Activated T-cell treated with anti-CD3 and anti-CD28 coated beads, Interleukin-2, amount 50 U/mL, for 1 hour (primary cell): ENCODE measurements around the gene TMEM51.
"Not testable (repeated sequence)": the region's sequence is repeated elsewhere in the genome, so short reads cannot be mapped to it uniquely, and the experiment has no call there.

Experiments used
- DNase-seq: peaks from one replicate; pipeline ENCODE4 v3.0.0-alpha.2; 2020

The TMEM51 gene

DNA sequence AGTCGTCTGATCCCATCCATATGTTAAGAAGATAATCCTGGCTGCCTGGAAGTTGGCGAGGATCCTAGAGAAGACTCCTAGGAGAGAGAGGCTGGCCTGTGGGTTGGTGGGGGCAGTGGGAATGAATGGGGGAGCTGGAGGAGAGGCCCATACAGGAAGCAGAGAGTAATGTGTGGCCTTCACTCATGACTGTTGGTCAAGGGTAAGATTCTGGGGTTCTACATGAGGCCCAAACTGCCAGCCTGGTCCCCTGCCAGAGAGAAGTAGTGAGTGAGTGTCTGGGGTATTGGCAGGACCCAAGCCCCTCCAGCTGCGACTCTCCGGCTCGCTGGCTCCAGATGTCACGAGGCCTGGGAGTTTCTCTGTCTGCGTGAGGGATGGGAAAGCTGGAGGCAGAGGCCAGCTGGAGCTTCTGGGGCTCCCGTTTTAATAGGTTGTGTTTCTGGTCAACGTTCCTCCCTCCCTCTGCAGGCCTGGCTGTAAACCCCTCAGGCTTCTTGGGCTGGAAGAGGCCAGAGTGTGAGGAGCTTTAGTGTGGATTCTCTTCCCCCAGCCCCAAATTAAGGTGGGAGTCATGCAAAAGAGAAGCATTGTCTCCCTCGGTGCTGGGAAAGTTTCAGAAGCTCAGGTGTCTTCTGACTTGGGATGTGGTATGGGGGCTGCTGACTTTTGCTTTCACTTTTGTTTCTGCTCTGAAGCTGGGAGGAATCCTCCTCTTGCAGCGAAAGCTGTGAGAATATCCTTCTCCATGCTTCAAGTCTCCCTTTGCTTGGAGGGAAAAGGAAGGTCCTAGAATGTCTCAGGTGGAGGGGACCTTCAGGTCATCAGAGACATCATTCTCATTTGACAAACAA is 2.6 kb downstream of the TMEM51 start:
- DNase-seq: no peak

GRCh38 chr1:15156807-15157380 is 3.3 kb downstream of the TMEM51 start:
- DNase-seq: no peak

DNA sequence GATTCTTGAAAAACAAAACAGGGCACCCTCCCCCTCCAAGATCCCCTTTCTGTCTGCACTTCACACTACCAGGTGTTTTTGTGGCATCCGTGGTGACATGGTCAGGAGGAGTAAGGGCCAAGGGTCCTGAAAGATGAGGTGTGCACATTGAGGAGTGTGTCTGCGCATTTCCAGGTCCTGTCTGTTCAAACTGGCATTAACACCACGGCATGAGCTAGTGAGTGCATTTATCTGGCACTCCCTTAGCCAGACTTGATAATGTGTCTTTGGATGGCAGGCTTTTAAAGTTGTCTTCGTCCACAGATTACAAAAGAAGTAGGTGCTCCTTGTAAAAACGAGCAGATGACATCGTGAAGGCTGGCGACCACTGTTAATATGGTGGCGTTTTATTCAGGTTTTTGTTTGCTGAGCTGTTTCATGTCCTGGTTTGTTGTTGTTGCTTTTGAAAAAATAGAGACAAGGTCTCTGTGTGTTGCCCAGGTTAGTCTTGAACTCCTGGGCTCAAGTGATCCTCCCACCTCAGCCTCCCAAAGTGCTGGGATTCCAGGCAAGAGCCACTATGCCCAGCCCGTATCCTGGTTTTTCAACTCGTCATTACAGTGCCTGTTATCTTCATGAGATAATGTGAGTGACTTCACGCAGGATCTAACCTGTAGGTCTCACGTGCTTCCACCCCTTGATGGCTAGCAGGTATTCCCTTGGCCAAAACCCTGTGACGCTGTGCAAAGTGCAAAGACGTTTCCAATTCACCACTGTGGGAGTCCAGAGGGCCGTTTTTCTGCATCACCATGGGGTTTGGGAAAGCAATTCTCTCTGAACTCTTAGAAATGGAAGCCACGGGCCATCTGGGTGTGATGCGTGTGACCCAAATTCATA is 4.2 kb downstream of the TMEM51 start:
- DNase-seq: no peak

GRCh38 chr1:15158506-15159165 is 5.1 kb downstream of the TMEM51 start:
- no peak for DNase-seq

DNA sequence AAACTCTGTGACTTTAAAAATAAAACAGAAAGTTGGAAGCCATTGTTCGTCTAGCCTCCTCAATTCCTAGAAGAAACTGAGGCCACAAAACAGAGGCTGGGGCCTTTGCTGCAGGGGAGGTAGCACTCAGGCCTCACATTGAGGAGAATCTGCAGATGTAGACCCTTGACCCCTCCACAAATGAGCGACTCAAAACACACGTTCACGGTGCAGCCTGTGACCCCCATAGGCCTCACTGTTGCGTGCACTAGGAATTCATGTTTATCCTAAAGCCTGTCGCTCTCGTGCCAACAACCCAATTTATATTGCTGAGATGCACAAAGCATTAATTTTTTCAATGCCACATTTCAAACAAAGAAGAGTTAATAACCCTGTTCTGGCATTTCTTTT is 5.6 kb downstream of the TMEM51 start:
- no peak for DNase-seq

DNA sequence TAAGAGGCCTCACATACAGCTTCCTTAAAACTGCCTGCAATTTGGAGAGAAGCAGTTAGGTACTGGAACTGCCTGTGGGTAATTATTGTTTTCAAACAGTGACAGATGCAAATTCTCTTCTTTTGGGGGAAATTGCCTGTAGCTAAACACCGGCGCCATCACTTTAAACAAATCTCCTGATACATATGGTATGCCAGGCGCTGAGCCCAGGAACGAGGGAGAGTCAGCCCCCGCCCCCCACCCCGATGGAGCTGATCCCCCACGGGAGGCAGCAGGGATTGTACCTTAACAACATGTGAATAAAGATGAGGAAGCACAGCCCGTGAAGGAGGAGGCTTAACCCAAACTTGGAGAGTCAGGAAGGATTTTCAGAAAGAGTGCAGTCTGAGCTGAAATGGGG is 7.1 kb downstream of the TMEM51 start:
- DNase-seq: no peak

DNA sequence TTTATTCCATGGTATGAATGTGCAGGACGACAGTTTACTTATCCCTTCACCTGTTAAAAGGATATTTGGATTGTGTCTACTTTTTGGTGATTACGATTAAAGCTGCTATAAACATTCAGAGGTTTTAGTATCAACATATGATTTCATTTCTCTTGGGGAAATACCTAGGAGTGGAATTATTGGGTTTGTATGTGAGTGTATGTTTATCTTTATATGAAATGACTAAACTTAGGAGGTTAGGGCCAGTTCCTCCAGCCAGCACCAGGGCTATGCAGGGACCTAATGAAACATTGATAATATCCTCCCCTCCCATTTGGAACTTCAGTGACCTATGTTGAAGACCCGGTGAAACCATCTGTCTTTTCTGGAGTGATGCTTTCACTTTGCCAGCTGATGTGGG is 13.8 kb downstream of the TMEM51 start:
- DNase-seq: no peak

GRCh38 chr1:15168479-15168878 is 14.9 kb downstream of the TMEM51 start:
- DNase-seq: no peak

- DNase-seq: no peak
Measured at GRCh38 chr1:15170071-15170470, 16.5 kb downstream of the TMEM51 start.

DNA sequence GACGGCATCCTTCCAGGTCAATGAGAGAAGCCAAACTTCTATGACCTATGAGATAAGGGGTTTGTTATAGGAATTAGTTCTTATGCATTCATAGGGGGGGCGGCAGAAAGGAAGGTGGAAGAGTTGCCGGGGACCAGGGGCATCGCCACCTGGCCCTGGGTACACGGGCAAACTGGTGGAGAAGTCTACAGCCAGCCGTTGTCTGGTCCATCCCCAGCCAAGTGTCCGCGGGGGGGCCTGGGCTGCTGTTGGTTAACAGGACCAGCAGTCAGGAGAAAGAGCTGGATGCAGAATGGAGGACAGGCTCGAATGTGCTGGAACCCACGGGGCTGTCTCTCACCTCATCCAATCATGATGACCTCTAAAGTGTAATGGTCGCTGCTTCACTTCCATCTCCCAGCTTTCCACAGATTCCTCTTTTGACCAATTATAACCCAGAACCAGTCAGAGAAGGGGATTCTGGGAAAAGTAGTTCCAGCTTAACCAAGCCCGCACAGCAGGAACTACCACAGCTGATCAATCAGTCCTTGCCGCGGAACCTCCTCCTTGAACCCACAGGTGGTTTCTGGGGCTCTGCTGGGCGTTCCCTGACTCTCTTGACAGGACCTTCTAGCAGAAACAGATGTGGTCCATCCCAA is 17.8 kb downstream of the TMEM51 start:
- no peak for DNase-seq

DNA sequence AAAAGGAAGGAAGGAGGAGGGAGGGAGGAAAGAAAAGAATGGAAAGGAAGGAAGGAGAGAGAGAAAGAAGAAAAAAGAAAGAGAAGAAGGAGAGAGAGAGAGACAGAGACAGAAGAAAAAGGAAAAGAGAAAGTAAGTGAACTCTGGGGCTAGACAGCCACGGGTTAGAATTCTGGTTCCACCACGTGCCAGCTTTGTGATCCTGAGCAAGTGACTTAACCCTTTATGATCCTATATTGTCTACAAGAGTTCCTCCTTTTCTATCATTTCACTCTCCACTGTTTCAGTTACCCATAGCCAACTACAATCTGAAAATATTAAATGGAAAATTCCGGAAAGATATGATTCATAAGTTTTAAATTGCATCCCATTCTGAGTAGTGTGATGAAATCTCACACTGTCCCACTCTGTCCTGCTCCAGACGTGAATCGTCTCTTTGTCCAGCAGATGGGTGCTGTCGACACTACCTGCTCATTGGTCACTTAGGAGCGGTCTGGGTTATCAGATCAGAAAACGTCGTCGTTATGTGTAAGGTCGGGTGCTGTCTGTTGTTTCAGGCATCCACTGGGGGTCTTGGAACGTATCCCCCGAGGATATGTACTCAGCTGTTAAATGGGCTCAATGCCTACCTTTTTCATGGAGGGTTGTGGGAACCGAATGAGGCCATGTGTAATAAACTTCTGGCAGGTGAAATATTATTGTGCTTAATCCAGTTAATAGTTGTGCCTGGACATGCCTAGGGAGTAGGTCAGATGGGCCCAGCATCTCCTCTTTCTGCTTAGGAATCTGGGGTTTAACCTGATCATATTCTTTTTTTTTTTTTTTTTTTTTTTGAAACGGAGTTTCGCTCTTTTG is 19.1 kb downstream of the TMEM51 start:
- DNase-seq: no peak

DNA sequence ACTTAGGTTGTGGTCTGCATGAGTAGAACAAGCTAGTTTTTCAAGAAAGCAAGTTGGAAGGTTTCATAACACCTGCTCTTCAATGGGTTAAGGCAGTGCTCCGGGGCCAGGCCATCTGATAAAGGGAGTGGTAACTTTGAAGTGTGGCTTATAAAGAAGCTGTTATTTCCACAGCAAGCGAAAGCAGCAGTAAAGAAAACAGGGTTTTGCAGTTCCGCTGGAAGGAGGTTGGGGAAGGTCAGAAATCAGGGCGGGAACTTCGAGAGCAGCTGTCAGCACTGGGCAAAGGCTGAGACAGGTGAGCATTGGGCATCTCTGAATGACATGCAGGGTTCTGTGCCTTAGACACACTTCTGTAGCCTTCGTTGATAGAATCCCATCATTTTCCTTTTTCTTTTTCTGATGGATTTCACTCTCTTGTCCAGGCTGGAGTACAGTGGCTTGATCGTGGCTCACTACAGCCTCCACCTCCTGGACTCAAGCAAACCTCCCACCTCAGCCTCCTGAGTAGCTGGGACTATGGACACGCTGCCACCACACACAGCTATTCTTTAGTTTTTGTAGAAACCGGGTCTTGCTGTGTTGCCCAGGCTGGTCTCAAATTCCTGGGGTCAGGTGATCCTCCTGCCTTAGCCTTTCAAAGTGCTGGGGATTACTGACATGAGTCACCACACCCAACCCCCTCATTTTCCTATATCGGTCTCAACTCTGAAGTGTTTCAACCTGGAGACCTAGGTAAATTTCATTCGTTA is 20.5 kb downstream of the TMEM51 start:
- DNase-seq: no peak

- DNase-seq: no peak
Measured at GRCh38 chr1:15174615-15174983, 21.1 kb downstream of the TMEM51 start.

GRCh38 chr1:15175324-15176094 is 22.0 kb downstream of the TMEM51 start:
- not testable (repeated sequence) for DNase-seq

- no peak for DNase-seq
Measured at GRCh38 chr1:15176120-15176519, 22.6 kb downstream of the TMEM51 start.

GRCh38 chr1:15176898-15177665 is 23.5 kb downstream of the TMEM51 start:
- no peak for DNase-seq

DNA sequence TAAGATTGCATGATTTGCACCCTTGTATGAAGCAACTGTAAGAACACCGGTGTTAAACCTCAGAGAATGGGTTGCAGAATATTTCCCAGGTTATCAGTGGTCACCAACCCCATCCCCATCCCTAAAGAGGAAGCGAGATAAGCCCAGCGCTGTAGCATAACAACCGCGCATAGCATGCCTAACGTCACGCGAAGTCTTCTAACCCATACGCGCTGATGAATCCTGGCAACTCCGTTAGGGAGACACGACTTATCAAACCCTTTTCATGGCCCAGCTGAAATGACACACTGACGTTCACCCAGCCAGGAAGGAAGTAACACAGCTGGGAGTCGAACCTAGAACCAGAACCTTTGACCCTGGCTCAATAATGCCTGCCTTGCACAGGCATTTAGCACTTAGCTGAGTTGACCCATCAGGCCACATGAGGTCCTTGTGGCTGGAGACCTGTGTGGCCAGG is 24.2 kb downstream of the TMEM51 start:
- DNase-seq: no peak

GRCh38 chr1:15178571-15179484 is 25.3 kb downstream of the TMEM51 start:
- no peak for DNase-seq
